MCF 10A (cell line): ENCODE data around the gene AATK. TPM values are rescaled to one million over a fixed set of nuclear protein-coding genes. Genes with fewer than 3 reads are reported as not detected.
A peak's percentile ranks its signal among the peaks of the same experiment; 100 is the strongest.

Experiments
- BruUV-seq: library from RNA; stranded (reverse); fragments of 400-500 nt; replicated peaks from 2 replicates; lab custom pipeline; 2021; lab: Mats Ljungman, UMichigan
- CTCF ChIA-PET: fragments of 300-600 bp; sonication (Branson Sonifier 250); formaldehyde crosslinking; extraction: SDS; loops from one replicate; lab custom pipeline; 2021; ENCODE audit warnings: antibody characterized with exemption, inconsistent platforms; lab: Yijun Ruan, JAX
- POLR2A ChIA-PET: fragments of 300-600, 350-650 bp; sonication (Branson Sonifier 250); formaldehyde crosslinking; extraction: SDS; loops from one replicate; lab custom pipeline; 2020; ENCODE audit warnings: antibody characterized with exemption, inconsistent platforms; lab: Yijun Ruan, JAX
- DNase-seq: peaks from one replicate; pipeline ENCODE4 v3.0.0-alpha.2; 2018; ENCODE audit not compliant: unreplicated experiment
- H3K27ac Mint-ChIP-seq: one replicate; pipeline ENCODE4 v1.8.0; 2022; ENCODE audit warnings: mild to moderate bottlenecking, low read depth, mixed read lengths; ENCODE audit not compliant: unreplicated experiment
- H3K27me3 Mint-ChIP-seq: one replicate; pipeline ENCODE4 v1.8.0; 2022; ENCODE audit warnings: mixed read lengths; ENCODE audit not compliant: insufficient read depth, unreplicated experiment
- H3K36me3 Mint-ChIP-seq: one replicate; pipeline ENCODE4 v1.8.0; 2022; ENCODE audit warnings: mild to moderate bottlenecking, moderate library complexity, mixed read lengths; ENCODE audit not compliant: insufficient read depth, unreplicated experiment
- H3K4me1 Mint-ChIP-seq: one replicate; pipeline ENCODE4 v1.8.0; 2022; ENCODE audit warnings: mixed read lengths; ENCODE audit not compliant: insufficient read depth, unreplicated experiment
- H3K4me3 Mint-ChIP-seq: one replicate; pipeline ENCODE4 v1.8.0; 2022; ENCODE audit warnings: mild to moderate bottlenecking, moderate library complexity, mixed read lengths; ENCODE audit not compliant: unreplicated experiment
- H3K9me3 Mint-ChIP-seq: one replicate; pipeline ENCODE4 v1.8.0; 2022; ENCODE audit warnings: mixed read lengths; ENCODE audit not compliant: unreplicated experiment
- CTCF ChIP-seq: fragments of 200-600 bp; IDR thresholded peaks from one replicate; pipeline ENCODE4 v1.8.0; 2022; ENCODE audit warnings: antibody characterized with exemption, mild to moderate bottlenecking; ENCODE audit not compliant: unreplicated experiment
- intact Hi-C: fragments of 100-400 bp; cut with micrococcal nuclease; formaldehyde crosslinking; loops from 2 replicates; pipeline ENCODE4 v1.14.1; 2022
- total RNA-seq: library from RNA; stranded (reverse); gene quantifications from 2 replicates; pipeline ENCODE4 v1.2.3, GENCODE V29; 2022

The AATK gene
- total RNA-seq, 1 experiment from 2014 or later: 1.4 TPM

- Mint-ChIP-seq H3K4me1 (peaks cover 43% of the 10 kb centered on the region), H3K9me3 (no peaks in the 10 kb centered on the region), H3K4me3 (peak overlapping the region; percentile 16), H3K36me3 (peaks cover 25% of the 10 kb centered on the region), H3K27ac (peak overlapping the region; percentile 88), H3K27me3 (no peaks in the 10 kb centered on the region)
- ChIA-PET POLR2A (interaction anchor here (0.6 to 3.4 kb wide), 18 partner anchors 9 to 641 kb away, joined by 3 to 22 read pairs (median 4); partner anchors contain the start of genes BAIAP2, CHMP6, NDUFAF8 and TEPSIN), CTCF (interaction anchor here (0.5 to 1.3 kb wide), 3 partner anchors 16 to 680 kb away, joined by 3 to 6 read pairs (median 3); partner anchors contain the start of gene ENDOV)
- no TSS peak for BruUV-seq
- intact Hi-C loops: loop anchor here (1.0 kb wide), 2 partner anchors 38 to 60 kb away; partner anchors contain the start of gene BAIAP2
- no peak for DNase-seq
- TF ChIP-seq CTCF: no peak
Observed at GRCh38 chr17:81095383-81095762, 70.6 kb downstream of the AATK start.

GRCh38 chr17:81094509-81095382 lies 71.3 kb downstream of the AATK start:
- CTCF ChIA-PET: interaction anchor here (0.6 to 1.3 kb wide), 4 partner anchors 9 to 96 kb away, joined by 3 to 6 read pairs (median 3); no protein-coding TSS in a partner anchor
- Mint-ChIP-seq H3K9me3 (no peaks in the 10 kb centered on the region), H3K4me3 (no peak overlapping the region), H3K27ac (peak overlapping the region; percentile 88), H3K4me1 (peaks cover 43% of the 10 kb centered on the region), H3K27me3 (no peaks in the 10 kb centered on the region), H3K36me3 (peaks cover 25% of the 10 kb centered on the region)
- intact Hi-C loops: loop anchor here (1.0 kb wide), 2 partner anchors 37 to 59 kb away; partner anchors contain the start of gene BAIAP2
- no peak for TF ChIP-seq CTCF
- DNase-seq: peak; percentile 98
- no TSS peak for BruUV-seq
- POLR2A ChIA-PET: interaction anchor here (0.6 to 3.4 kb wide), 19 partner anchors 16 to 640 kb away, joined by 3 to 22 read pairs (median 4); partner anchors contain the start of genes ACTG1, BAHCC1, BAIAP2 and CHMP6

GRCh38 chr17:81093619-81094508 lies 72.2 kb downstream of the AATK start:
- Mint-ChIP-seq H3K4me1 (peaks cover 43% of the 10 kb centered on the region), H3K27ac (peak overlapping the region; percentile 88), H3K9me3 (no peaks in the 10 kb centered on the region), H3K27me3 (no peaks in the 10 kb centered on the region), H3K36me3 (peaks cover 30% of the 10 kb centered on the region), H3K4me3 (no peak overlapping the region)
- CTCF ChIA-PET: interaction anchor here (0.6 to 1.3 kb wide), 5 partner anchors 8 to 95 kb away, joined by 3 to 6 read pairs (median 3); no protein-coding TSS in a partner anchor
- intact Hi-C loops: no loop called here
- no TSS peak for BruUV-seq
- POLR2A ChIA-PET: interaction anchor here (1.1 to 3.4 kb wide), 13 partner anchors 15 to 419 kb away, joined by 3 to 22 read pairs (median 5); partner anchors contain the start of genes ACTG1 and BAHCC1
- no peak for DNase-seq
- no peak for TF ChIP-seq CTCF
